ENCODE data around the gene TBC1D16.
"Not testable (repeated sequence)": the region's sequence is repeated elsewhere in the genome, so short reads cannot be mapped to it uniquely, and the experiment has no call there.

Gene TBC1D16

GRCh38 chr17:79911430-79912399 is 124.0 kb downstream of the TBC1D16 start:
- no peak for DNase-seq

GRCh38 chr17:79910985-79911361 is 124.7 kb downstream of the TBC1D16 start:
- DNase-seq: no peak

- no peak for DNase-seq
These were observed 126.6 kb downstream of the TBC1D16 start for GRCh38 chr17:79909121-79909520.

- no peak for DNase-seq
These were observed 127.8 kb downstream of the TBC1D16 start for GRCh38 chr17:79907850-79908249.

- DNase-seq: no peak
These were observed 128.4 kb downstream of the TBC1D16 start for GRCh38 chr17:79907217-79907715.

- DNase-seq: no peak
These were observed 129.8 kb downstream of the TBC1D16 start for GRCh38 chr17:79905832-79906231.

- DNase-seq: no peak
These were observed 130.8 kb downstream of the TBC1D16 start for GRCh38 chr17:79904865-79905264.

- no peak for DNase-seq
These were observed 133.4 kb downstream of the TBC1D16 start for GRCh38 chr17:79902146-79902791.

GRCh38 chr17:79901131-79901530 is 134.5 kb downstream of the TBC1D16 start:
- no peak for DNase-seq

GRCh38 chr17:79899584-79899983 is 136.1 kb downstream of the TBC1D16 start:
- no peak for DNase-seq

- DNase-seq: no peak
These were observed 138.2 kb downstream of the TBC1D16 start for GRCh38 chr17:79897243-79898063.

- DNase-seq: not testable (repeated sequence)
These were observed 142.2 kb downstream of the TBC1D16 start for GRCh38 chr17:79893457-79893856.

GRCh38 chr17:79892457-79893241 is 143.0 kb downstream of the TBC1D16 start:
- no peak for DNase-seq

- DNase-seq: no peak
These were observed 144.4 kb downstream of the TBC1D16 start for GRCh38 chr17:79891113-79891730.

- no peak for DNase-seq
These were observed 145.0 kb downstream of the TBC1D16 start for GRCh38 chr17:79890706-79891105.

- DNase-seq: no peak
These were observed 146.6 kb downstream of the TBC1D16 start for GRCh38 chr17:79888811-79889634.

GRCh38 chr17:79888009-79888540 is 147.6 kb downstream of the TBC1D16 start:
- no peak for DNase-seq

GRCh38 chr17:79887451-79887991 is 148.2 kb downstream of the TBC1D16 start:
- DNase-seq: no peak

- DNase-seq: no peak
These were observed 152.5 kb downstream of the TBC1D16 start for GRCh38 chr17:79883202-79883601.

All from CD4-positive, alpha-beta T cell treated with Interleukin-1 beta for 1 hour (primary cell).